ENCODE measurements around the gene ADARB1.

DNA sequence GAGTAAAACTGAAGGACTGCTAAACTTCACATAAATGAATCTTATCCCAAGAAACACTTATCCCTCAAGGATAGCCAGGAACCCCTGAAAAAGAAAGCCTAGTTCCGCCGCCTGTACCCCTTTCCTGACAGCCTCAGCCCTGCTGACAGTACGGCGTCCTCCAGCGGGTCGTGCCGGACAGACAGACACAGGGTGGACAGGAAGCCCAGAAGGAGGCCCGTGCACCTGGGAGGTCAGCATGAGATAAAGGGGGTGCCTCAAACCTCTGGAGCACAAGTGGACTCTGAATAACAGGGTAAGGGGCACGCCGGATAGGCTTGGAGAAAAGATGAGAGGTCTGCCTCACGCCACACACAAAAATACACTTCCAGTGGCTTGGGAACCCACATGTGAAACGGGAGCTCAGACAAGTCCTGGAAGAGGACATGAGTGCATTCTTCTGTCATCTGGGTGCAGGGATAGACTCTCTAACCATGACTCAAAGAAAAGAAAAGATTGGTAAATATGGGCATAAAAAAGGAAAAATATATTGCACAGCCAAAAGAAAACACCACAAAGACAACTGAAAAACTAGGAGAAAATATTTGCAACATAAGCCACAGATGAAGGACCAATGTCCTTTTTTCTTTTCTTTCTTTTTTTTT lies 17.3 kb upstream of the ADARB1 start:
- TF ChIP-seq, protein P1, sequence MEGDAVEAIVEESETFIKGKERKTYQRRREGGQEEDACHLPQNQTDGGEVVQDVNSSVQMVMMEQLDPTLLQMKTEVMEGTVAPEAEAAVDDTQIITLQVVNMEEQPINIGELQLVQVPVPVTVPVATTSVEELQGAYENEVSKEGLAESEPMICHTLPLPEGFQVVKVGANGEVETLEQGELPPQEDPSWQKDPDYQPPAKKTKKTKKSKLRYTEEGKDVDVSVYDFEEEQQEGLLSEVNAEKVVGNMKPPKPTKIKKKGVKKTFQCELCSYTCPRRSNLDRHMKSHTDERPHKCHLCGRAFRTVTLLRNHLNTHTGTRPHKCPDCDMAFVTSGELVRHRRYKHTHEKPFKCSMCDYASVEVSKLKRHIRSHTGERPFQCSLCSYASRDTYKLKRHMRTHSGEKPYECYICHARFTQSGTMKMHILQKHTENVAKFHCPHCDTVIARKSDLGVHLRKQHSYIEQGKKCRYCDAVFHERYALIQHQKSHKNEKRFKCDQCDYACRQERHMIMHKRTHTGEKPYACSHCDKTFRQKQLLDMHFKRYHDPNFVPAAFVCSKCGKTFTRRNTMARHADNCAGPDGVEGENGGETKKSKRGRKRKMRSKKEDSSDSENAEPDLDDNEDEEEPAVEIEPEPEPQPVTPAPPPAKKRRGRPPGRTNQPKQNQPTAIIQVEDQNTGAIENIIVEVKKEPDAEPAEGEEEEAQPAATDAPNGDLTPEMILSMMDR (conservative IDR thresholded peaks at IDR 0.05), result no peak
- TF ChIP-seq EZH2 (IDR thresholded peaks at IDR 0.05; ENCODE audit: low read depth), result no peak
